Esophagus squamous epithelium (tissue), 4 donors: ENCODE results near the gene MAP3K19.

Source experiments
- CTCF ChIP-seq, 6 experiments: fragments of 450-650 bp in 4 of 6; fragments of 200-600 bp in 2 of 6; sonication (generic) in 2 of 6; IDR thresholded peaks; one replicate each; pipeline ENCODE4 v1.5.1; 2016 to 2019; ENCODE audit warnings: antibody characterized with exemption in 6 of 6, mild to moderate bottlenecking in 4 of 6, moderate library complexity in 4 of 6
- POLR2A ChIP-seq, 4 donors: fragments of 450-650 bp; IDR thresholded peaks; one replicate each; pipeline ENCODE4 v1.6.1; 2017; ENCODE audit warnings: antibody characterized with exemption in 4 of 4, mild to moderate bottlenecking in 4 of 4, moderate library complexity in 3 of 4

GRCh38 chr2:135055182-135055786 lies 8.0 kb upstream of the MAP3K19 start:
- no peak for TF ChIP-seq CTCF (IDR thresholded peaks at IDR 0.05)
- TF ChIP-seq POLR2A (IDR thresholded peaks at IDR 0.05), result no peak
